Stimulated activated CD8-positive, alpha-beta memory T cell treated with anti-CD3 and anti-CD28 coated beads, Interleukin-4, amount 100 ng/mL, for 4 hours (primary cell): ENCODE data around the gene MTX3.

Source experiments
- DNase-seq, 2 donors: peaks; one replicate each; pipeline ENCODE4 v3.0.0-alpha.2; 2020; ENCODE audit warnings: low read depth in 2 of 2, low spot score in 1 of 2

The MTX3 gene, protein sequence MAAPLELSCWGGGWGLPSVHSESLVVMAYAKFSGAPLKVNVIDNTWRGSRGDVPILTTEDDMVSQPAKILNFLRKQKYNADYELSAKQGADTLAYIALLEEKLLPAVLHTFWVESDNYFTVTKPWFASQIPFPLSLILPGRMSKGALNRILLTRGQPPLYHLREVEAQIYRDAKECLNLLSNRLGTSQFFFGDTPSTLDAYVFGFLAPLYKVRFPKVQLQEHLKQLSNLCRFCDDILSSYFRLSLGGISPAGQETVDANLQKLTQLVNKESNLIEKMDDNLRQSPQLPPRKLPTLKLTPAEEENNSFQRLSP

DNA sequence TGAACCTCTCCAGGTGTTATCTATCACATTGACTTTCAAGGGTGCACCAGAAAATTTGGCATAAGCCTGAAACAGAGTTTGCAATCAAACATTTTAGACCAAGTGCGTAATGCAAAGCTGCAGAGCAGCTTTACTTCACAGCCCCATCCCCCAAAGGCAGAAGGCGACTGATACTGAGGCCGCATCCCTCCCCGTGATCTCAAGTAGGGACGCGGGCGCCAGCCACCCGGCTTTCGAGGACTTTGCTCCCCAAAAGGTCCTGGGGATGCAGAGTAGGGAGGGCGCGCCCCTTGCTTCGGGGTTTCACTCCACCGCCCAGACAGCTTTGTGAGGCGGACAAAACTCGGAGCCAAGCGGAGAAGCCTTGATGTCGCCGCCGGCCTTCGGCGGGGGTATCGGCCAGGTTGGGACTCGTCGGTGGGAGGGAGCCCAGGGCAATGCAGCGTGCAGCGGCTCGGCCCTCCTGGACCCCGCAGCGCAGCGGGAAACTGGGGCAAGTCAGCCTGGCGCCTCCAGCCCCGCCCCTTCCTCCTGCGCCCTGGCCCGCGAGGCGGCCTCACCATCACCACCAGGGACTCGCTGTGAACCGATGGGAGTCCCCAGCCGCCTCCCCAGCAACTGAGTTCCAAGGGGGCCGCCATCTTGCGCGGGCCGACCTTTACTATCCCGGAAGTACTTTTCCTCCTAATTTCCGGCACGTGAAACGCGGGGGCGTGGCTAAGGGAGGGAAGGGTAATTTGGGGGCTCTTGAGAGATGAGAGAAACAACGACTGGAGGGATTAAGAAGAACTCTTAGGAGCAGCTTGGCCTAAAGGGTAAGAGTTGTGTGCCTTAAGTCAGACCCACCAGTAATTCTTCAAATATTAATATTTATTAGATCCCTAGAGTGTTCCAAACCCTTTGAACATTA, at the start of gene MTX3:
Gene MTX3 (minus strand): TSS at position 665 of the 910 bp plus-strand sequence. CDS start 24 bp downstream, at position 641.
- DNase-seq: peak; percentile 77 to 83

DNA sequence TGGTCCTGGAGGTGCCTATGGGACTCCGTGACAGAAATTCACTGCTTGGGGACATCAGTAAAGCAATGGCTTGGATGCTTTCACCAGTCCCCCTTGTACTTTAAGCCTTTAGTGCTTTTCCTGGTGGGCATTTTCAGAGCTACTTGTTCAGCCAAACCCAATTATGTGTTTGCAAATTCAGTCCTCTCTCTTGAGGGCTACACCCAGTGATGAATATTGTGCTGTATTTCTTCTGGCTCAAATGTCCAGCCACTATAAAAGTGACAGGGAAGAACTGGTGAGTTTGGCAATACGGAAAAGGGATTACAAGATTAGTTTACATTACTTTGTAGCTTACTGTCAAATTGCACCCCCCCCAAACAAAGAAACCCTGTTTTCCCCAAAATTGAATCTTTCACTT, 48.6 kb upstream of the MTX3 start:
- DNase-seq: no peak

DNA sequence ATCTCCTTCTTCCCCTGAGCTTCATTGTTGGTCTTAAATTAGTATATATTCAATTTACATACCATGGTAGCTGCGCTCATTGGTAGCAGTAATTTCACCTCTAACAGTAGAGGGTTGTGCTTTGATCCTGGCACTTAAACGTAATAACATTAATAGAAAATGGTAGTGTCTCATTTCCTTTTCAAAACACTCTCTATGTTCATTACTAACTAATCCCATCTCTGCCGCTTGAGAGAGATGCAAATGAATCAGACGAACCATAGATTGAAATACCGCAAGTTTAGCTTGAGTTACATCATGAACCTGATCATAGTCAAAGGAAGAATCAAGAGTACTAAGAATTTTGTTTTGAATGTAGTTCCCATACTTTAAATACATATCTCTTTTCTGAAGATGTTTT, 46.3 kb upstream of the MTX3 start:
- DNase-seq: no peak

DNA sequence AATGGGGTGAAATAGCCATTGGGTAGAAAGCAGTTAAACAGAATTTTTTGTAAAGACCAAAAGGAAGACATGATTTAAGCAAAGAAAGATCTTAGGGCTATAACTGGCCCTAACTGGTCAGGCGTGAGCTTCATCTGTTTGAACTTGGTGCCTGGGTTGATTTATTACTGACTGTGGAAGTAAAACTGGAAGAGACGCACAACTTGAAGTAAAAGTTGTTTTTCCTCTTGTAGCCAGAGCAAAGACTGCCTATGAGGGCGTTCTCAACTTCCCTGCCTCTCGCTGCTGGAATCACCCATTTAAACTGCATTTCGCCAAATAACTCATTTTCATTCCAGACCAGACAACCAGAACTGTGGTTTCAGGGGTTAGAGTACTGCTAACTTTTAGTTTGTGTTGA, 45.6 kb upstream of the MTX3 start:
- DNase-seq: no peak

DNA sequence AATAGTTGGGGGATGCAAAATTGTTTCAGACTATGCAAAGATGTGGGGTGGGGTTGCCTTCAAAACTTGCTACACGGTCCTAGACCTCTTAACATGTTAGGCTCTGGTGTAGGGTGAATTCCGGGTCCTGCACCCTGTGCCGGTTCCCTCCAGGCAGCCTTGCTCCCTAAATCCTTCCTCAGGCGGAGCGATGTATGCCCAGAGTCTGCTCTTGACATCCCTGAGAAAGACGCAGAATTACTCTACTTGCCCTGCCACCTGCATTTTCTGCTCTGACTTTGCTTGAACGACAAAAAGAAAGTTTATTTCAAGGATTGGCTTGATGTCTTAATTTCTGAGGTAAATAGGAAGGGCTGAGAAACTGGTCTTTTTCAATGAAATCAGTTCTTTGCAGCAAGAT, 44.8 kb upstream of the MTX3 start:
- no peak for DNase-seq

DNA sequence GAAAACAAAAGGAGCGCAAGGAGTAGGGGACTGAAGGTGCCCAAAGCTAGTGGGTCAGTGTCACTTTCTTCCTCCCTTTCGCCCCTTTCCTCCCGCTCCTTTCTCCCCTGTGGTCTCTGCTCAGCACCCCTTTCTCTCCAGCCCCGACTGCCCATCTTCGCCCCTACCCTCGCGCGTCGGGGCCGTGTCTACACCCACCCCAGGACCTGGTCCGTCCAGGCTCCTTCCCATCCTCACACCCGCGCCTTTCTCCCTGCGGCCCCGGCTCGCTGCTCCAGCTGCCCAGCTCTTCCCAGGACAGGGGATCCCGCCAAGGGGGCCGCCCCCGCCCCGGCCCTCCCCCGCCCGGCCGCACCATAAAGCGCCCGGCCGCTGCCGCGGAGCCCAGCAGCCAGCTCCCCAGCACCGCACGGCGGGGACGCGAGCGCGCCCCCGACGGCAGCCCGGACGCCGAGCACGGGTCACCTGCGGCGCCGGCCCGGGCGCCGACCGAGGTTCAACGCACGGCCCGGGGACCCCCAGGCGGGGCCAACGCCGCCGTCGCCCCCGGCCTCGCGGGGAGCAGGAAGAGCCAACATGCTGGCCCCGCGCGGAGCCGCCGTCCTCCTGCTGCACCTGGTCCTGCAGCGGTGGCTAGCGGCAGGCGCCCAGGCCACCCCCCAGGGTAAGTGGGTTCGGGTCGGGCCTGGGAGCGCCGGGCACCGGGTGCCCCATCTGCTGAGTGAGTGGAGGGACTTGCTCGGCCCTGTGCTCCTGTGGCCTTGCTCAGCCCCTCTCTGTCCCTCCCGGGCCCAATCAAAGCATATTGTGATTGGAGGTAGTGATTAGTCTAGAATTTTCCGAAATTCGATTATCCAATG, 44.1 kb upstream of the MTX3 start, which contains the start of gene THBS4:
Gene THBS4 (plus strand): TSS at position 387 of the 860 bp plus-strand sequence. CDS start 190 bp downstream, at position 577.
- no peak for DNase-seq

DNA sequence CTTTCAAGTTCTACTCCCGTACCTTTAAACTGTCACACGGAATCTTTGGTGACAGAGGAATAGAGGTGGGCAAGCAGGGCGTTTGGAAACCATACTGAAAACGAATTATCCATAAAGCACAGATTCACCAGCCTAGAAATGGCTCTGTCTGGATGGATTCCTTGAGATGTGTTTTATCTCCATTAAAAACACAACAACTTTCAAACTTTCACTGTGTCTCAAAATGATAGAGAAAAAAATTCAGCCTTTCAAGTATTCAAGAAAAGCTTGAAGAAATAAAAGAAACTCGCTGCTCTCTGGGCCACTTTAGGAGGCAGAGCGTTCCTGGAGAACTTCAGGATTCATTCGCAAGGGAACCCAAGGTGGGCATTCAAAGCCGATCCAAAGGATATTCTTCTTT, 43.5 kb upstream of the MTX3 start:
- DNase-seq: no peak

DNA sequence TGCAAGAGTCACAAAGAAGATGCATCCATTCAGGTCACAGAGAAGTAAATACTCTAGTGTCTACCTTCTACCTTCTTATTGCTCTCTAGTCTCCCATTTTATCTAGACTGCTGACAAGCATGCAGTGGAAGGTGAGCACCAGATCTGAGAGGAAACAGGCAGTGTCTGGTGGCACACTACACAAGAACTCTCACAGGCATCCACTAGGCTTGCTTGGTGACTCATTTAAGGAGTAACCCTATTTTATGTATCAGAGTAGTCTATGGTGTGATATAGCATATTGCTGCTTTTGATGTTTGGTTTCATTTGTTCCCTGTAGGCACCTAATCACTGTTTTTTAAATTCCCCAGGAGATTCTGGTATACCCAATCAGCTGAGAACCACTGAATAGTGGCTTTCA, 42.5 kb upstream of the MTX3 start:
- no peak for DNase-seq

DNA sequence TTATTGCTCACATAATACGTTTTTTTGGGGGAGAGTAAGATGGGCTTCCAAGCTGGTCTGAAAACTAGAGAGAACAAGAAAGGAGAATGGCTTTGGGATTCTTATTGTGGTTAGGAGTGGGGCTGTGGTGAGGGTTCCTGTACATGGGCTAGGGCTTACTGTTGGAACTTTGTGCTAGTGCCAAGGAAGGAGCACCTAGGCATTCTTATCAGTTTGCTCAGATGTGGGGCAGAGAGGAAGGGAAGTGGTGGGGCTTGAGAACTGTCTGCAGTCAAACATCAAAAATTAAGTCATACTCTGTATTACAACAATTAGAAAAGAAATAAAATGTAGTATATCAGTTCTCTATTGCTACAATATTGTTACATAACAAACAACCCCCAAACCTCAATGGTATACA, 40.0 kb upstream of the MTX3 start:
- DNase-seq: no peak

DNA sequence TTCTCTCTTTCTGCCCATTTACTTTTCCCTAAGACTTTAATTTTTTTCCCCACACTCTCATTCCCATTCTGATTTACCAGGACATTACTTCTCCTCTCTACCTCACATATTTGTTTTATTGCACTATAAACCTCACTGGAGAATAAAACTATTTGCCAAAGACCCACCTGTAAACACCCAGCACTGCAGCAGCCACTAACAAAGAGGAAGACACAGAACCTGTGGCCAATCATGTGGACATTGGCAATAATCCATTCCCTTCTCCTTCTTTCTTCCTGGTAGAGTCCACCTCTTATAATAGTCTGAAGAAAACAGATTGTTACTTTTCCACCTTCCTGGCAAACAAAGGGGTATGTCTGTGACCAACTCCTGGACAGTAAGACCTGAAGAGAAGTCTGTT, 35.8 kb upstream of the MTX3 start:
- no peak for DNase-seq

DNA sequence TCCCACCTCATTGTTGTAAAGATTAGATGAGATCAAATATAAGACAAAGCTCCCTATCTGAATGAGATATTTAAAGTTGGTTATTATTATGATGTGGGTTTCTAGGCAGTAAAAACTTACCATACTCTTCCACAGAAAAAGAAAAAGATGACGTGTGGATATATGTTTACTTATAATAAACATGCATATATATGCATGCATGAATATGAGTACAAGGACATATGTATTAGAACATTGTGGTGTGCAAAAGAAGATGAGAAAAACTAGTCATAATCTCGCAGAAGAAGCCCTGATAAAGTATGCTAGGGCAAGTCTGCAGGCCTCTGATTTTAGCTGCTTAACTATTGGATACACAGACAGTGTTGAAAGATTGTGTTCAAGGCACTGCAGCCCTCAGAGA, 34.0 kb upstream of the MTX3 start:
- DNase-seq: no peak

DNA sequence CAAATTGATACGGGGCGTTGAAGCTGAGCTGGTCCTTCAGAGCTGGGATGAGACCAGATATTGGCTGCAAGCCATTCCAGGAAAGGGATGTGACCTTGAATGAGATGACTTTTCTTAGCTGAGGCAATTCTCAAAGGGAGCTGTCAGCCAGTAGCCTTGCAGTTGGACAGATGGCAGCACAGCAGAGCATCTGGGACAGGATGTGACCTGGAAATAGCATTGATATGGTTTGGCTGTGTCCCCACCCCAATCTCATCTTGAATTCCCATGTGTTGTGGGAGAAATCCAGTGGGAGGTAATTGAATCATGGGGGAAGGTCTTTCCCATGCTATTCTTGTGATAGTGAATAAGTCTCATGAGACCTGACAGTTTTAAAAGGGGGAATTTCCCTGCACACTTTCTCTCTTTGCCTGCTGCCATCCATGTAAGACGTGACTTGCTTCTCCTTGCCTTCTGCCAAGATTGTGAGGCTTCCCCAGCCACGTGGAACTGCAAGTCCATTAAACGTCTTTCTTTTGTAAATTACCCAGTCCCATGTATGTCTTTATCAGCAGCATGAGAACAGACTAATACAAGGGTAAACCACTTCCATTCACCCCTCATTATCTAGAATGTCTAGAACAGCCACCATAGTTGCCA, 19.8 kb upstream of the MTX3 start:
- no peak for DNase-seq

DNA sequence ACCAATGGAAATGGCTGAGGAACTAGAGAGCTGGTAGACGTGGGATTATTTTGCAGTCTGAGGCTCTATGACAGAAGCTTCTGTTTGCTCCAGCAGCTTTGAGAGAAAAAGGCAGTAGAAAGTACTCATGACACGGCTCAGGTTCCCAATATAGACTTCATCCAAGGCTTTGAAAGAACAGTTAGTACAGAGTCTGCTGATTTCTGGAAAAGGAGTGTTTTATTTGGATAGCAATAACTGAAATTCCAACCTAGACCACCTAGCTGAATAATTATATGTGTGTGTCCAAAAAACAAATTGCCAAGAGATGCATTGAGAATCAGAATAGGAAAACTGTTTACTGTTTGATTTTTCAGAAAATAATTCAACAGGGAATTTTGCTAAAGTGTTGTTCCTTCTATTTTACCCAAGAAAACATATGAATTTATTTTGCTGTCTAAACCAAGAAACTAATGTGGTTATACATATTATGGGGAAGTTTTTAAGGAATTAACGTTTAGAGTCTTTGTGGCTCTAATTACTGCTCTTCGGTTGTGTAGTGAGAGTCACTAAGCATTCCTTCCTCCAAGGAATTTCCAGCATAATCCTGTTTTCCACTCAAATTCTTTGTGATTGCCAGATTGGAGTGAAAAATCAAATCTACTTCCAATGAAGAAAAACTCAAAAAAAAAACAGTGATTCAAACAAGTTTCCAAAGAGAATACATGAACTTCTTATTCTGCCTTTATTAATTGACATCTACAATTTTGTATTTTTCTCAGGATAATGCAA, 18.1 kb upstream of the MTX3 start:
- DNase-seq: no peak

DNA sequence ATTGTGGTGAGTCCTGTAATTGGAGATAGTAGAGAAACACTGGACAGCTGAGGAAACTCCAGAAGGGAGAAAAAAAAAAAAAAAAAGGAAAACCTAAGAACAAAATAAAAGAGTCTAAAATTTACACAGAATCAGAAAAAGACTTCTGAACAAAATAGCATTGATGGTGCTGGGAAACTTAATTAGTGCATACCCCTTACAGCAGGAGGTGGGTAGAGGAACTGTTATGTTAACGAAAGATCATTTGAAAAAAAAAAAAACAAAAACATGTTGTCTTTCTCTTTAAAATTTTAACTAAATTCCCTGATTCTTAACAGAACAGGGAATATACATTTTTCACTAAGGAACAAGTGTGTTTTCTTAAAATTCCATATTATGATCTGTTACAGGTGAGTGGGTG, 11.6 kb upstream of the MTX3 start:
- DNase-seq: no peak

DNA sequence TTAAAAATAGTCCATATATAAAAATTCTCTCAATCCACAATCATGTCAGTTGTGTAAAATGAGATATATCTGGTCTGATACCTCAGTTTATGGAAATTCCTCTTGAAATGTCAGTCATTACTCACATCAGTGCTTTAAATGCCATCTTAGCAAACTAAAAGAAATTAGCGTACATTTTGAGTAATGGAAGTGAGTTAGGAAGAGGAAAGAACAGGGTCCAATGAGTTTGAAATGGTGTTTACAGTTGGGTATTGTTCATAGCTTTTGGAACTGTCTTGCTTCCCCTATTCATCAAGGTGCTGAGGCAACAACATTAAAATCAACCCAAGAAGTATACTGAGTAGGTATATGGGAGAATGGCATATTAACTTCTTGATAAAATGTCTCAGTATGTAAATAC, 8.7 kb upstream of the MTX3 start:
- DNase-seq: no peak

DNA sequence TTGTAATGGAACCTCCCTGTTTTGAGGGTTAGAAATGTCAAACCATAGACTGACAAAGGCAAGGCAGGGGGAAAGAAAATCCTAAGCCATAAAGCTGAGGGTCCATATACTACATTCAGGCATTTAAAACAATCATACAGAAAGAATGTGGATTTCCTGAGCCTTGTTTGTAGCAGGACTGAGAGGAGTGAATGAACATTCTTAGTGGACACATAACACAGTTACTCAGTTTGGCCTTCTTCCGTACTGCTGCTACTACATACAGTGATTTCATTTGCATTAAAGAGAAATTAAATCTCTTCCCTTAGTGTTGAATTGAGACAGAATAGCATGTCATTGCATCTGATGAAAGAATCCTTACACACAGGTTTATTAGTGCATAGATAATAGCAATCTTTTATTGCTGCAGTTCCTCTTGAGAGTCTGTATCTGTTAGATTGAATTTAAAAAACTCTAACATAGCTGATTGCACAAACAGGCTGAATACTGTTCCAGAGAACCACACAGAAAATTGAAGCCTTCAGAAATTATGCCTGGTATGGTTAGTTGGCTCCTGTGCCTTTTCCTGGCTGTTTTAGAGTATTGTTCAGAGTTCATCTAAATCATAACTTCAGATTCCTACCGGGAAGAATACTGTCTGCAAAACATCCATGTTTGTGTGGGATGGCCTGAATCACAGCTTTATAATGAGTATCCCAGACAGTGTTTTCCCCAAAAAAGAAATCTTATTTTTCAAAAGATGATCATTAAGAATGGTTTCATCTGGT, 2.0 kb upstream of the MTX3 start:
- DNase-seq: no peak

DNA sequence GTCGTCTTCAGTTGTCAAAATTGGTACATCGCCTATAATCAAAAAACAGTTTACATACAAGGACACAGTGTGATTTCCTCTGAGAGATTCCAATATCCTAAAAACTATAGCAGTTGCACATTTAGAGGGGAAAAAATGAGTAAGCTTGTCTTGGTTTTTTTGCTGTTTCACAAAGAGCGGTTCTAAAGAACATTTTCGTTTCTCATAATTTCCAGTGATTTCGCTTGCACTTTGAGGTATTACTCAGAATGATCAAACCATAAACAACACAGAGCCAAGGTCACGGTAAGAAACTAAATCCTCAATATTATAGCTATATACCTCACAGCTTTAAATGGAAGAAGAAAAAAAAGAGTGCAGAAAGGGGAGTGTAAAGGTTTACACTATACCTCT, 861 bp downstream of the MTX3 start:
- DNase-seq: no peak

DNA sequence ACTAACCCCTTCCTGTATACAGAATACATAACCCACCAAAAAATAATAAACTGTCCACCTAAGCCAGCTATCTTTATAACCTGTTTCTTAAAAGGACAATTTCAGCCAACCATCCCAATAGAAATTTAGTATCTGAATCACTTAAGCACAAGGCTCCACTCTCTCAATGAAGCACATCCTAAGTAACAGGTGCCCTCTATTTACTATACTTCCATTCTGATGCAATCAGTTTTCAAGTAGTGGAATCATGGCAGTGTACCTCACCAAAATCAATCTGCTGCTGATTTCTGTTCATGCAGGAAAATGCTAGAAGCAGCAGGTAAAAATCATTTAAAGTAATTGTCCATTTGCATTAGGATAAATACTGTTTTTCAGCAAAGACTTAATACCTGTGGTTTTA, 4.8 kb downstream of the MTX3 start:
- no peak for DNase-seq

DNA sequence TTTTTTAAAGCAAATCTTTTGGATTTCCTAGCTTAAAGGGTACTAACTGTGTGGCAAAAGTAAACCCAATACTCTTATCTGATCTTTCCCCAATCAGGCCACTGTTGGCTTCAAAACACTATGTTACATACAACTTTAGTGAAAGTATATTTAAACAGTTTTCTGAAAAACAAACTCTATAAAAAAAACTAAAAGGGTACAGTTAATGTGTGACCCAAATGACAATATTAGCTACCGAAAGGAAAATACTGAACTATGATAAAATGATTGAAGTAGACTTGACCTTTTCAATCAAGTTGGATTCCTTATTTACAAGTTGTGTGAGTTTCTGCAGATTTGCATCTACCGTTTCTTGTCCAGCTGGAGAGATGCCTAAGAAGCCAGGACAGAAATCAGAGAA, 5.8 kb downstream of the MTX3 start:
- DNase-seq: no peak
